T-helper 9 cell (primary cell): Measurements from ENCODE around the gene RHAG.
"Not testable (repeated sequence)": the region's sequence is repeated elsewhere in the genome, so short reads cannot be mapped to it uniquely, and the experiment has no call there.

Experiments
- DNase-seq: peaks from one replicate; pipeline ENCODE4 v3.0.0-alpha.2; 2020
- total RNA-seq, 2 donors: gene quantifications; one replicate each; lab custom pipeline; 2026; lab: John Stamatoyannopoulos, UW

RHAG gene
- total RNA-seq = 0 reads per million in 2 donors

- no peak for DNase-seq
Observed at GRCh38 chr6:49636713-49637349, at the start of gene RHAG. TSS of gene RHAG (minus strand) at chr6:49636839. CDS start at chr6:49636812, 27 bp downstream.

GRCh38 chr6:49676671-49677281 is 40.1 kb upstream of the RHAG start:
- DNase-seq = no peak

GRCh38 chr6:49675816-49676215 is 39.2 kb upstream of the RHAG start:
- DNase-seq = no peak

- DNase-seq = no peak
Observed at GRCh38 chr6:49668083-49668511, 31.5 kb upstream of the RHAG start.

- no peak for DNase-seq
Observed at GRCh38 chr6:49666930-49667757, 30.5 kb upstream of the RHAG start.

- no peak for DNase-seq
Observed at GRCh38 chr6:49666480-49666879, 29.8 kb upstream of the RHAG start.

GRCh38 chr6:49664817-49665216 is 28.2 kb upstream of the RHAG start:
- DNase-seq = no peak

- not testable (repeated sequence) for DNase-seq
Observed at GRCh38 chr6:49664054-49664453, 27.4 kb upstream of the RHAG start.

- no peak for DNase-seq
Observed at GRCh38 chr6:49662892-49663261, 26.2 kb upstream of the RHAG start.

DNA sequence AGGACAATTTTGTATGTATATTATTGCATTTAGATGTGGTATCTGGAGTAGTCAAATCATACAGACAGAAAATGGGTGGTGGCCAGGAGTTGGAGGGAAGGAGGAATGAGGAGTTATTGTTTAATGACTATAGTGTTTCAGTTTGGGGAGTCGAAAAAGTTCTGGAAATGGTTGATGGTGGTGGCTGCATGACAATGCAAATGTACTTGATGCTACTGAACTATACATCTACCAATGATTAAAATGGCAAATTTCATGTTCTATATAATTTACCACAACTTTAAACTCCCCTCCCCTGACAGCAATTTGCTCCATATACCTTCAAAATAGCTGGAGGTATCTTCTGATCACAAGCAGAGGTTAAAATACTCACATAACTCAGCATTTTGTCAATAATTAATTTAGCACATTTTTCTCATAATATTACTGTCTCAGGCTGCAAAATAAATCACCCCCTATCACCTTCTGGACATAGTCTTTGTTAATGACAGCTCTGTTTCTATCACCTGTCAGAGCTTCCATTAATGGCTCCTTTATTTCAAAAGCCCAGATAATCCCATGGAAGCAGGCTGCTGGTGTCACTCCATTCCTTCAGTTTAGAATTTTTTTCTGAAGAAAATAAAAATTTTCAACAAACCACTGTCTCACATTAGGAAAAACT is 25.7 kb upstream of the RHAG start:
- no peak for DNase-seq

GRCh38 chr6:49653942-49654341 is 17.3 kb upstream of the RHAG start:
- DNase-seq = no peak

DNA sequence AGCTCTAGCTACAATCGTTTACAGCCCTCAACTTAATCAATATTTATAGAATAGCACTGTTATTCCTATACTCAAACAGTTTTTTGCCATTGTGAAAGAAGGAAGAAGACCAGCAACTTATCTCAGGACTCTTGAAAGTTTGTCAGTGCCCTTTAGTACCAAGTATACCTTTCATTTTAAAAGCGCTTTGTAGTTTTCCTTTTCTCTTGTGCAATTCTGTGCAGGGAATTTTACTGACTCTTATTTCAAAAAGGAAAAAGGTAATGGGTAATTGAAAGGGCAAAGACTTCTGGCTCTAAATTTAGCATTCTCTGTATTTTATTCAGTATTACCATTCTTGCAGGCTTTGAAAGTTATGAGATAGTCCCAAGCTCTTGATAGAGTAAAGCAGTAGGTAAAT is 16.8 kb upstream of the RHAG start:
- no peak for DNase-seq

DNA sequence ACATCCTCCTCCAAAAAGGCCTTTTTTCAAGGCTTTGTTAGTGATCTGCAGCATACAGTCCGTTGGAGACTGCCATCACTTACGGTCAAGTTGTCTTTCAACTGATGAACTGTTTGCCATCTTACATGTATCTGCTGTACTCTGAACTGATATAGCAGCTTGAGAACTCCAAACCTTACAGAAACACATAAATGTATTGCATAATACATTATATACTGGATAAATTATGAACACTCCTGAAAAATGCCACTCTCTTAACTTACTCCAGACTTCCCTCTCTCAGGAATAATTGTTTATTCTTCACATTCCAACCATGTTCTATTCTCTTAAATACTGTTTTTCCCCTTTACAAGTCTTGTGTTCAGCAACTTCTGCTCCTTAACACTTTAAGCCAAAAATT is 14.6 kb upstream of the RHAG start:
- DNase-seq = no peak

- no peak for DNase-seq
Observed at GRCh38 chr6:49649988-49650387, 13.3 kb upstream of the RHAG start.

DNA sequence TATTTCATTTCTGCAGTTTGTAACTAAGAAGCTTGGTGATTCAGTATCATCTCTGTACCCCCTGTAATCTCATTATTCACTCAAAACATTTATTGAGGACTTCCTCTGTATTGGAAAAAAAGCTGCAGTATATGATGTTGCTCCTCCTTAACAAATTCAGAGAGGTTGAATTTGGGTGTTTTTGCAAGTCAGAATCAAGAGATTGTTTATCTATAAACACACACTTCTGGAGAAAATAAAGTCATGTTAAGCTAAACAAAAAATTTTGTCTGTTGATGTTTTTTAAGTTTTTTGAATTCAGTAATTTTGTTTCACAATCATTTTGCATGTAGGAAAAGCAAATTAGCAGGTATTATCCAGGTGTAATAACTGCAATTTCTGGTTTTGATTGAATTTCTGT is 11.4 kb upstream of the RHAG start:
- no peak for DNase-seq

- no peak for DNase-seq
Observed at GRCh38 chr6:49647476-49647875, 10.8 kb upstream of the RHAG start.

DNA sequence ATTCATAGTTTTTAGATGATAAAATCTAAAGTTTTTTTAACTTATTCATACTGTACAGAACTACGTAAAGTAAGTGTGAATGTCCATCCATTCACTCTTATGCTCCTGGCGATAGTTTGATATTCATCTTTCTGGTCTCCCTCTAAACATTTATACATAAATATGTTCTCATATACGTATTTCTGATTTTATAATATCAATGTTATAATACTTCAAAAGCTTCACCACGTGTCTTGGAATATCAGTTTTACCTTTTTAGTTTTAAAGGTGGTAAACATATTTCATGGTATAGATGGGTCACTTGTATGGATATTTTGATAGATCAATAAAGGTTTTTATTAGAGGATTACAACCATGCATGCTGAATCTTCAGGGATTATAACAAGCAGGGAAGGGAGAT is 10.3 kb upstream of the RHAG start:
- DNase-seq = no peak

- no peak for DNase-seq
Observed at GRCh38 chr6:49646130-49646824, 9.6 kb upstream of the RHAG start.

DNA sequence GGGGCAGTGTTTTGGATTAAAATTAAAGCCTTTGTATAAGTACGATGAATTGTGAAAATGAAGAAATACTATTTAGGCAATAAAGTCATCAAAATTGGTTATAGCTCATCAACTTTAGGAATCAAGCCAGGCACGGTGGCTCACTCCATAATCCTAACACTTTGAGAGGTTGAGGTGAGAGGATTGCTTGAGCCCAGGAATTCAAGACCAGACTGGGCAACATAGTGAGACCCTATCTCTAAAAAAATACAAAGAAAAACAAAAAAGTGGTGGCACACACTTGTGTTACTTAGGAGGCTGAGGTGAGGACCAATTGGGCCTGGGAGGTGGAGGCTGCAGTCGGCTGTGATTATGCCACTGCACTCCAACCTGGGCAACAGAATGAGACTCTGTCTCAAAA is 8.5 kb upstream of the RHAG start:
- no peak for DNase-seq

DNA sequence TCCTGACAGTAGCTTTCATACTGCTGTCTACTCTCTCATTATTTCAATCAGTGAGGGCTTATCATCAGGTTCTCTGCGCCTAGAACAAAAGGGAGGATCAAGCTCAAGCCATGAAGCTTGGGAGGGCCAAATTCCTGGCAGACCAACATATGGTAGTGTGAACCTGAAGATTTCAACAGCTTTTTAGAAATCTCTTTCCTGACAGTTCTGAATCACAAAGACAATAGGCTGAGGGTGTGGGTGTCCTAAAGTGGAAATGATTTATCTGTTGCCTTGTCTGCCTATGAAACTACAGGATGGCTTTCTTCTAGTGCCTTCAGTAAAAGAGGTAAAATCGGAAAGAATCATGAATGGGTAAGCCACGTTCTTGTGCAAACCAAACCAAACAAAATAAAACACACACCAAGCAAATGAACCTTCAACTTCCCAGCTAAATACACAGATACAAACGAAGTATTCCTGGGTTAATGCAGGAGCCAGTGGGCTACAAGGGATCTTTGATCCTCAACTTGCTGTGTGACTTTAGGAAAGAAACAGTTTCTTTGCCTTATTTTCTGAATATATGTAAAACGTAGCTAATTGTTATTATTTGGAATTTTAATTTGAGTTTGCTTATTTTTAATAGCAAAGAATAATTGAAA is 2.7 kb upstream of the RHAG start:
- no peak for DNase-seq

DNA sequence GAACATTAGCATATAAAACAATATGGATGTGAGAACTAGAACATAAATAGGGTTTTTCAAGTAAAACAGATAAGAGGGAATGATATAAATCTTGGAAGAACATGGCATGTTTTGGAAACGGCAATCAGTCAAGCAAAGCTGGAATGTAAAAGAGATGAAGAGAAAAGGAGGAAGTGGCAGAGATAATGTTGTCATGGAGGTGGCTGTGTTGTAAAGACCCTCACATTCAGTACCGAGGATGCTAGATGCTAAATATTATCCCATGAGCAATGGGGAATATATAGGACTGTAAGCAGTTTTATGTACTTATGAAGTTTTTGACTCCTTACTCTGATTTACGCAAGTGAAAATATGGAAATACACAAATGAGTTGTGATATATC is 702 bp upstream of the RHAG start:
- DNase-seq = no peak

DNA sequence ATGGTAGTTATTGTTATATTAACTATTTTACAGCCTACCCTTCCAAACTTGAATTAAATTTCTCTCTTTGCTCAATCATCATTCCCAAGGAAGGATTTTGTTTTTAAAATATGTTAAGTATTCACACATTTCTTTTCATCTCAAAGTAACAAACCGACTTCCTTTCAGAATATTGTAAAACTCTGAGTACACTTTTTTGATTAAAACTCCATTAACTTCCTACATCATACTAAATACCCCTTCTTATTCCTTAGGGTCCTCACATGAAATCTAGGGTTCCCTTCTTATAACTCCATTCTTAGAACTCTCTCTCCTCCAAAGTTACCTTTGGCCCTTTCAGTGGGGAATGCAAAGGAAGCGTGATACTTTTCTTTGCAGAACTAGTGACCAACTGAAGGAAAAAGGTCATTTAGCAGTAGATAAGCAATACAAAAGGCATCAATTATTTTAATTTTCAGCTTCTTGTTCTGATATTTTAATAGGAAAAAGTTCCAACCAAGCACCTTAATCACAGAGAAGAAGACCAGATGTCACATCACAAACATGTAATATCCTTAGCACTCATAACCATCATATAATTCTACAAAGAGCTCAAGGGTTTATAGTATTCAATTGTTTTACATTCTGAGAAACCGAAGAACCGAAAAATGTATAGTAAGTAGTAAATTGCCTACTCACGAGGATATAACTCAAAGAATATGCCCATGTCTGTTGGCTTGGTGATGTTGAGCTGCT is 494 bp downstream of the RHAG start:
- no peak for DNase-seq
